GM12878 (cell line): Measurements from ENCODE around the gene PINLYP. TPM values are rescaled to one million over a fixed set of nuclear protein-coding genes. Genes with fewer than 3 reads are reported as not detected.

Source experiments
- E2F8 ChIP-seq: fragments of 450-650 bp; IDR thresholded peaks from 2 replicates; pipeline ENCODE4 v1.6.1; 2018; ENCODE audit warnings: mild to moderate bottlenecking, low read depth, moderate library complexity; ENCODE audit not compliant: partially characterized antibody
- ELK1 ChIP-seq: IDR thresholded peaks from 2 replicates; pipeline ENCODE4 v1.6.1; 2012; ENCODE audit warnings: low read depth, low read length, improper control_type of control experiment
- KAT2A ChIP-seq: conservative IDR thresholded peaks from 2 replicates; pipeline ENCODE4 v1.6.1; 2011; ENCODE audit warnings: low read depth, low read length; ENCODE audit not compliant: control insufficient read depth
- POU2F2 ChIP-seq: IDR thresholded peaks from 3 replicates; pipeline ENCODE4 v1.6.1; 2011; ENCODE audit warnings: low read depth, mild to moderate bottlenecking, low read length, borderline replicate concordance
- RBBP5 ChIP-seq: fragments of 200-600 bp; sonication (generic); conservative IDR thresholded peaks from 2 replicates; pipeline ENCODE4 v1.6.1; 2016
- RELB ChIP-seq: fragments of 450-650 bp; IDR thresholded peaks from 2 replicates; pipeline ENCODE4 v1.6.1; 2017; ENCODE audit warnings: low read depth, mild to moderate bottlenecking, moderate library complexity
- SIN3A ChIP-seq: IDR thresholded peaks from 2 replicates; pipeline ENCODE4 v1.6.1; 2012; ENCODE audit warnings: low read depth, low read length, improper control_type of control experiment
- polyA plus RNA-seq, 11 experiments: library from polyadenylated mRNA; depleted of rRNA in 4 of 11; unstranded in 6 of 11; stranded (reverse) in 5 of 11; fragments of >200 nt; fragmentation: Nextera tagmentation in 4 of 11; fragmentation: Illumina TruSeq in 1 of 11; extraction: Ambion mirVana in 4 of 11; extraction: Trizol in 1 of 11; gene quantifications; 1 replicate in 1 of 11; 2 replicates in 10 of 11; pipeline versions ENCODE4 v1.2.1 to v1.2.3, GENCODE V29; 2011 to 2016; ENCODE audit warnings: inconsistent platforms in 2 of 11, missing spikeins in 2 of 11, low read depth in 1 of 11
- total RNA-seq, 4 experiments: library from RNA; depleted of rRNA in 3 of 4; stranded (reverse); fragments of >200 nt in 3 of 4; fragmentation: Illumina TruSeq in 1 of 4; extraction: Trizol in 1 of 4; gene quantifications; 2 replicates each; pipeline versions ENCODE4 v1.2.1 to v1.2.3, GENCODE V29; 2013 to 2021
- TF ChIP-seq, protein P1 (sequence below): fragments of 450-650 bp; IDR thresholded peaks from 2 replicates; pipeline ENCODE4 v1.6.1; 2017; ENCODE audit warnings: borderline replicate concordance

PINLYP gene
- total and polyA plus RNA-seq, 10 of the 15 experiments (the other 5 are each of a cell fraction or from before 2014, with no cell fraction given), result 1.0 to 26.9 (median 11.4) TPM

- no peak for TF ChIP-seq E2F8
- no peak for TF ChIP-seq ELK1
- TF ChIP-seq POU2F2, result no peak
- TF ChIP-seq RELB, result no peak
- TF ChIP-seq RBBP5, result no peak
- TF ChIP-seq, protein P1, sequence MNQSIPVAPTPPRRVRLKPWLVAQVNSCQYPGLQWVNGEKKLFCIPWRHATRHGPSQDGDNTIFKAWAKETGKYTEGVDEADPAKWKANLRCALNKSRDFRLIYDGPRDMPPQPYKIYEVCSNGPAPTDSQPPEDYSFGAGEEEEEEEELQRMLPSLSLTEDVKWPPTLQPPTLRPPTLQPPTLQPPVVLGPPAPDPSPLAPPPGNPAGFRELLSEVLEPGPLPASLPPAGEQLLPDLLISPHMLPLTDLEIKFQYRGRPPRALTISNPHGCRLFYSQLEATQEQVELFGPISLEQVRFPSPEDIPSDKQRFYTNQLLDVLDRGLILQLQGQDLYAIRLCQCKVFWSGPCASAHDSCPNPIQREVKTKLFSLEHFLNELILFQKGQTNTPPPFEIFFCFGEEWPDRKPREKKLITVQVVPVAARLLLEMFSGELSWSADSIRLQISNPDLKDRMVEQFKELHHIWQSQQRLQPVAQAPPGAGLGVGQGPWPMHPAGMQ, result no peak
- TF ChIP-seq KAT2A, result no peak
- TF ChIP-seq SIN3A, result no peak
Observed at GRCh38 chr19:43622070-43622469, 46.5 kb downstream of the PINLYP start (continued).
